ENCODE measurements around the gene THAP11. TPM values are rescaled to one million over a fixed set of nuclear protein-coding genes. Genes with fewer than 3 reads are reported as not detected.

THAP11 gene
- total RNA-seq, 4 donors from 2014 or later, result 61.3 to 102 (median 75.9) TPM

GRCh38 chr16:67879462-67879861, 37.3 kb downstream of the THAP11 start:
- no peak for TF ChIP-seq POLR2A (IDR thresholded peaks at IDR 0.05)
- TF ChIP-seq, protein P1, sequence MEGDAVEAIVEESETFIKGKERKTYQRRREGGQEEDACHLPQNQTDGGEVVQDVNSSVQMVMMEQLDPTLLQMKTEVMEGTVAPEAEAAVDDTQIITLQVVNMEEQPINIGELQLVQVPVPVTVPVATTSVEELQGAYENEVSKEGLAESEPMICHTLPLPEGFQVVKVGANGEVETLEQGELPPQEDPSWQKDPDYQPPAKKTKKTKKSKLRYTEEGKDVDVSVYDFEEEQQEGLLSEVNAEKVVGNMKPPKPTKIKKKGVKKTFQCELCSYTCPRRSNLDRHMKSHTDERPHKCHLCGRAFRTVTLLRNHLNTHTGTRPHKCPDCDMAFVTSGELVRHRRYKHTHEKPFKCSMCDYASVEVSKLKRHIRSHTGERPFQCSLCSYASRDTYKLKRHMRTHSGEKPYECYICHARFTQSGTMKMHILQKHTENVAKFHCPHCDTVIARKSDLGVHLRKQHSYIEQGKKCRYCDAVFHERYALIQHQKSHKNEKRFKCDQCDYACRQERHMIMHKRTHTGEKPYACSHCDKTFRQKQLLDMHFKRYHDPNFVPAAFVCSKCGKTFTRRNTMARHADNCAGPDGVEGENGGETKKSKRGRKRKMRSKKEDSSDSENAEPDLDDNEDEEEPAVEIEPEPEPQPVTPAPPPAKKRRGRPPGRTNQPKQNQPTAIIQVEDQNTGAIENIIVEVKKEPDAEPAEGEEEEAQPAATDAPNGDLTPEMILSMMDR (IDR thresholded peaks at IDR 0.05), result no peak
- no peak for DNase-seq (ENCODE audit: low spot score in 2 of 2)
- intact Hi-C loops (cut with DNase I; ENCODE audit: low total_unique reads), result no loop called here
- no peak overlapping the region for H3K4me3 ChIP-seq (ENCODE audit: low read depth, poor library complexity, severe bottlenecking)
- 89 to 94% methylated on average over 12 of the region's 12 CpGs for WGBS, 2 donors

- WGBS, 2 donors, result 83 to 84% methylated on average over 5 of the region's 5 CpGs
- TF ChIP-seq POLR2A (IDR thresholded peaks at IDR 0.05), result no peak
- TF ChIP-seq, protein P1 (IDR thresholded peaks at IDR 0.05), result no peak
- DNase-seq (ENCODE audit: low spot score in 2 of 2), result no peak
- intact Hi-C loops (cut with DNase I; ENCODE audit: low total_unique reads), result loop anchor here (5.0 kb wide), 1 partner anchor 47 kb away; no protein-coding TSS in a partner anchor
- H3K4me3 ChIP-seq (ENCODE audit: low read depth, poor library complexity, severe bottlenecking), result no peak overlapping the region
These were observed 37.8 kb downstream of the THAP11 start for GRCh38 chr16:67879936-67880335.

GRCh38 chr16:67880584-67880983, 38.5 kb downstream of the THAP11 start:
- DNase-seq (ENCODE audit: low spot score in 2 of 2), result no peak
- WGBS, 2 donors, result 88 to 92% methylated on average over 13 of the region's 13 CpGs
- TF ChIP-seq POLR2A (IDR thresholded peaks at IDR 0.05), result no peak
- TF ChIP-seq, protein P1 (IDR thresholded peaks at IDR 0.05), result no peak
- no peak overlapping the region for H3K4me3 ChIP-seq (ENCODE audit: low read depth, poor library complexity, severe bottlenecking)
- intact Hi-C loops (cut with DNase I; ENCODE audit: low total_unique reads), result loop anchor here (5.0 kb wide), 1 partner anchor 47 kb away; no protein-coding TSS in a partner anchor

GRCh38 chr16:67881621-67882161, 39.6 kb downstream of the THAP11 start:
- WGBS, 2 donors, result 89 to 92% methylated on average over 21 of the region's 21 CpGs

GRCh38 chr16:67882374-67883145, 40.4 kb downstream of the THAP11 start:
- intact Hi-C loops (cut with DNase I; ENCODE audit: low total_unique reads), result loop anchor here (5.0 kb wide), 1 partner anchor 45 kb away; no protein-coding TSS in a partner anchor
- DNase-seq (ENCODE audit: low spot score in 2 of 2), result no peak
- 76 to 87% methylated on average over 16 to 17 of the region's 18 CpGs for whole genome bisulfite sequencing, 2 donors
- no peak for TF ChIP-seq POLR2A (IDR thresholded peaks at IDR 0.05)
- TF ChIP-seq, protein P1 (IDR thresholded peaks at IDR 0.05), result no peak
- no peak overlapping the region for H3K4me3 ChIP-seq (ENCODE audit: low read depth, poor library complexity, severe bottlenecking)

More at GRCh38 chr16:67881621-67882161, 39.6 kb downstream of the THAP11 start:
- no peak overlapping the region for H3K4me3 ChIP-seq (ENCODE audit: low read depth, poor library complexity, severe bottlenecking)
- TF ChIP-seq POLR2A (IDR thresholded peaks at IDR 0.05), result no peak
- TF ChIP-seq, protein P1 (IDR thresholded peaks at IDR 0.05), result no peak
- no peak for DNase-seq (ENCODE audit: low spot score in 2 of 2)
- intact Hi-C loops (cut with DNase I; ENCODE audit: low total_unique reads), result loop anchor here (5.0 kb wide), 1 partner anchor 46 kb away; no protein-coding TSS in a partner anchor
